ENCODE results near the gene CPSF2.

The CPSF2 gene

DNA sequence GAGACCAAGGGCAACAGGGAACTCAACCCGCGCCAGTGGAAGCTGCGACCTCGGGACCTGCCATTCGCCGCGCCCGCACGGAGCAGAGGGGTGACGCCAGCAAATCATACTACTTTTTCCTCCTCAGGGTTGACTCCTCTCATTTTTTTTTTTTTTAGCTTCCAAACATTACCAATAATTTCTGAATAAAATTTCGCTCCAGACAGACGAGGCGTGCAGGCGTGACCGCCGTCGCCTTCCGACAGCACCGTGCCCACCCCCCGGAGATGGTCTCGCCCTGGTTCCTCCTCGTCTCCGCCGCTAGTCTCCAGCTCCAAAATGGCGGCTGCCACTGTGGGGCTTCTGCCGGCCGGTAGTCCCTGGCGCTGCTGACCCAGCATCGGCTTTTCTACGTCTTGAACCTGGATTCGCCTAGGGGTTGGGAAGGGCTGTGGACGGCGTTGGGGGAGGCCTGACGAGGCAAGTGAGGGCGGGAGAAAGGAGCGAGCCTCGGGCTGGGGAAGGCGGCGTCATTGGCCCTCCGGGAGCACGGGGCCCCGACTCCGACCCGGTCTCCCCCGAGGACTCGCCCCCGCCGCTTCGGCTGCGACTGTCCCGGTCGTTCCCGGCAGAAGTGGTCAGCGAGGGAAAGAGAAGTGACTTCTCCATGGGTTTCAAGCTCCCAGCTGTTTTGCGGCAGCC, at the start of gene CPSF2, which contains the start of gene NDUFB1:
Gene CPSF2 (plus strand): TSS at position 300 of the 681 bp plus-strand sequence. CDS start 9,016 bp downstream, outside the sequence.
Gene NDUFB1 (minus strand): TSS at position 37 of the 681 bp plus-strand sequence. CDS start 4,069 bp downstream, outside the sequence.
- DNase-seq = peak; percentile 88

GRCh38 chr14:92074555-92074954, 47.2 kb upstream of the CPSF2 start:
- no peak for DNase-seq

GRCh38 chr14:92088494-92088893, 33.3 kb upstream of the CPSF2 start:
- no peak for DNase-seq

DNA sequence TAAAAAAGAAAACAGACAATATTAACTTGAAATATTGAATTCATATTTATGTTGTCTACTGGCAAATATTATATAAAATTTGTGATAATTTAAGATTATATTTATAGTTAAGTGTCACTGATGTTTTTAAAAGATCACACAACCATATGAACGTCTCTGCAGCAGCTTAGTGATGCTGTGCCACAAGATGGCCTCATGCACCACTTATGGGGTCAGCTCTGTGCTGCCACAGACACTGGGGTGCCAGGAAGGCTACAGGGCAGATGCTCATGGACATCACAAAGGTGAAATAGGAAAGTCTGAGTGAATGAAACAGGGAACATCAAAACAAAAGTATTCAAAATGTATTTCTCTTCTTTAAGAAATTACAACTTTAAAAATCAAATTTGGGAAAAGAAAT, 28.4 kb upstream of the CPSF2 start:
- no peak for DNase-seq

DNA sequence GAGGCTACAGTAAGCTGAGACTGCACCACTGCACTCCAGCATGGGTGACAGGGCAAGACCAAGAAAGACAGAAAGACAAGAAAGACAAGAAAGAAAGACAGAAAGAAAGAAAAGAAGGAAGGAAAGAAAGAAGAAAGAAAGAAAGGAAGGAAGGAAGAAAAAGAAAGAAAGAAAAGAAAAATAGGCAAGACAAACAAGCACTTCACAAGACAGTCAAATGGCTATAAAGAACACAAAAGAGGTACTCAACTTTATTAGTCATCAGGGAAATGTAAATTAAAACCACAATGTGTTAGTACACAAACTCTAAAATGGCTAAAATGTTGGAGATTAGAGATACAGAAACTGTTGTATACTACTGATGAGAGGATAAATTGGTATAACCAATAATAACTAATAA, 22.0 kb upstream of the CPSF2 start:
- DNase-seq = no peak

GRCh38 chr14:92103363-92103989, 18.3 kb upstream of the CPSF2 start:
- no peak for DNase-seq

DNA sequence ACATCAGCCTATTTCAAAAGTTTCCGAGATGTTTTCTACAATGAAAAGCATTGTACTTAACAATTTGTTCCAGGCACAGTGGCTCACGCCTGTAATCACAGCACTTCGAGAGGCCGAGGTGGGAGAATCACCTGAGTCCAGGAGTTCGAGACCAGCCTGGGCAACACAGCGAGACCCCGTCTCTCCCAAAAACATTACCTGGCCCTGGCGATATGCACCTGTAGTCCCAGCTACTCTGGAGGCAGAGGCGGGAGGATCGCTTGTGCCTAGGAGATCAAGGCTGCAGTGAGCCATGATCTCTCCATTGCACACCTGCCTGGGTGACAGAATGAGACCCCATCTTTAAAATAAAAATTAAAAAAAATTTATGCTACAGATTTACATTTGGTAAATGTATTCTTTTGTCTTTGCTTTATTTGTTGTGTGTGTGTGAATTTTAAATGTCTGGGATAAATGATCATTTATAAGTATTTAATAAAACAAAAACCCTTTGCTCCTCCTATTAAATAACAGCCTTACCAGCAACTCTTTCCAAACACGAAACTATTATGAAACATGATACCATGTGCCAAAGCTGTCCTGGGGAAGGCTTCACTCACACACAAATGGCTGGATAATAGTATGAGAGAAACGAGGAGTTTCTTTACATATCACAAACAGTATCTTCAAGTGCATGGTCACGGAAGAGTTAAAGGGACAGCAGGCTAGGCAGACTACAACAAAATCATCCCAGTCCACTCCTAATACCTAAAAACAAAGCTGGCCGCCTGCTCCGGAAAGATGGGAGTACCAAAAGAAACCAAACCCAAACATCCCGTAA, 16.5 kb upstream of the CPSF2 start:
- DNase-seq = no peak

GRCh38 chr14:92105893-92106142, 16.0 kb upstream of the CPSF2 start:
- DNase-seq = no peak

GRCh38 chr14:92106143-92106926, 15.4 kb upstream of the CPSF2 start, which contains the start of gene ATXN3:
ATXN3 (minus strand) TSS chr14:92106582; CDS start chr14:92106552, 30 bp downstream.
- peak; percentile 96 for DNase-seq

GRCh38 chr14:92108345-92109254, 13.2 kb upstream of the CPSF2 start:
- peak; percentile 78 for DNase-seq

- DNase-seq = no peak
Measured at GRCh38 chr14:92109490-92109889, 12.3 kb upstream of the CPSF2 start.

DNA sequence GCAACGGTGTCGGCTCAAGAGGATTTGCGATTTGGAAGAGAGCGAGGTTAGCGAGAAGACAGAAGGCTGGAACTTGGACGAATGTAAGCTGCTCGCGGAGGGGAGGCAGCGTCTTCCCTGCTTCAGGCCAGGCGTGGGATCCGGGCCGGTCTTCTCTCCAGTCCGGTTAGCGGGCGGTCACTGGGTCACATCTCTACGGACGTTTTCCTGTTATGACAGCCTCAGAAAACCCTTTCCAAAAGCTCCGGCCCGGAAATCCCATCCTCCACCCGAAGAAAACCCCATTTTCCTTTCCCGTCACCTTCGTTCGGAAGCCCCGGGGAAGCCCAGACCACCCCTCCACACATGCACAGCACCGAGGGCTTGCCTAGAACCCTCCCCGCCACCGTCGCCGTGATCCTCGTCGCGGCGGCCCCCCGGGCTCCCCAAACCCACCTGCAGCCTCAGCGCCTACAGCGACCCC, 531 bp upstream of the CPSF2 start:
- no peak for DNase-seq

GRCh38 chr14:92122351-92122677, 545 bp downstream of the CPSF2 start:
- no peak for DNase-seq

DNA sequence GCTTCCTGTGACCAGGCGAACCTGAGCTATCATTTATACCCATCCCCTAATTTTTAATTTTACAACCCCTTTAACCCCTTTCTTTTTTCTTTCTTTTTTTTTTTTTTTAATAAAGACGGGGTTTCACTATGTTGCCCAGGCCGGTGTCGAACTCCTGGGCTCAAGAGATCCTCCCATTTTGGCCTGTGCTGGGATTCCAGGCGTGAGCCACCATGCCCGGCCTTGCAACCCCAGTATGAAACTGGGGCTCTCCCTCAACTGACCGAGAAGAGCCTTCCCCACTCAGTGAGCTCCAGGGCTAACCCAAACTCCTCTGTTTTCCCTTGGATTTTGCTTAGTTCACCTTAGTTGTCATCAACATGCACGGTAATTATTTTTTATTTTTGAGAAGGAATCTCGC, 992 bp downstream of the CPSF2 start:
- no peak for DNase-seq

GRCh38 chr14:92134456-92134855, 12.7 kb downstream of the CPSF2 start:
- no peak for DNase-seq

DNA sequence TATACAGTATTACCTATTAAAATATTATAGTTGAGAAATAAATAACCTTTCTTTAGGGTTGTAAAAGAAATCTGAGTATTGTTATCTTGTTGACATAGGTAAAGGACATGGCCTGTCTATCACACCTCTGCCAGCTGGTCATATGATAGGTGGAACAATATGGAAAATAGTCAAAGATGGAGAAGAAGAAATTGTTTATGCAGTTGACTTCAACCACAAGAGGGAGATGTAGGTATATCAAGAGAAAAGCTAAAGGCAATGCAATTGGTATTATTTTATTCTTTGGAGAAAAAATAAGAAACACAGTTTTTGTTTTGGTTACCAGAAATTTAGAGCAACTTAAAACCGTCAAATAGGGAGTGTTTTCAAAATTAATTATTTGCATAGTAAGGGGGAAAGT, 13.5 kb downstream of the CPSF2 start:
- peak; percentile 49 for DNase-seq

DNA sequence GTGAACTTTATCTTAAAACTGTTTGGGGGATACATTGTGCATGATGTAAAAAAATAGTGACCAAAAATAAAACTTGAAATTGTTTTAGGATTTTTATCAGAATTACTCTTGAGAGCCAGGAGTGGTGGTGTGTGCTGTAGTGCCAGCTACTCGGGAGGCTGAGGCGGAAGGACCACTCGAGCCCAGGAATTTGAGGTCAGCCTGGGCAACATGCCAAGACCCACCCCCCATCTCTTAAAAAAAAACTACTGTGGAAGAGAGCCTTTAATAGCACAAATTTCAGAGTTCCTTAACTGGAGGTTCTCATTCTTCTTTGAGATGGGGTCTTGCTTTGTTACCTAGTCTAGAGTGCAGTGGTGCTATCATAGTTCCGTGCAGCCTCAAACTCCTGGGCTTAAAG, 21.5 kb downstream of the CPSF2 start:
- DNase-seq = no peak

DNA sequence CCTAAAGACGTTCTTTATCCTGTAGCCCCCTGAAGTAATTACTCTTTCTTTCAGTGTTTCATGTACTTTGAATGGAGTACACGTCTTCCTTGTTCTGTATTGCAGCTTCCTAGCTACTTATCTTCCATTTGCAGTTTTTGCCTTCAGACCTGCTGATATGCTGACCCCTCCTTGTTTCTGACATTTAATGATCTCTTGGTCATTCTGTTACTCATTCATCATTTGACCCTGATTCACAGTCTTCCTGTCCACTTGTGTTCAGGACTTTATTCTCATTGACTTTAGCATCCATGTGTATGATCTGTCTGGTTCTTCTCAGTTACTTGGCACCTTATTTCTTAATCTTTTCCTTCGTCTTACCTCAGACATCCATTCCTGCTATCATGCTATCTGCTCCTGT, 22.2 kb downstream of the CPSF2 start:
- DNase-seq = no peak

GRCh38 chr14:92144708-92145107, 22.9 kb downstream of the CPSF2 start:
- DNase-seq = no peak

GRCh38 chr14:92153581-92153980, 31.8 kb downstream of the CPSF2 start:
- DNase-seq = no peak

DNA sequence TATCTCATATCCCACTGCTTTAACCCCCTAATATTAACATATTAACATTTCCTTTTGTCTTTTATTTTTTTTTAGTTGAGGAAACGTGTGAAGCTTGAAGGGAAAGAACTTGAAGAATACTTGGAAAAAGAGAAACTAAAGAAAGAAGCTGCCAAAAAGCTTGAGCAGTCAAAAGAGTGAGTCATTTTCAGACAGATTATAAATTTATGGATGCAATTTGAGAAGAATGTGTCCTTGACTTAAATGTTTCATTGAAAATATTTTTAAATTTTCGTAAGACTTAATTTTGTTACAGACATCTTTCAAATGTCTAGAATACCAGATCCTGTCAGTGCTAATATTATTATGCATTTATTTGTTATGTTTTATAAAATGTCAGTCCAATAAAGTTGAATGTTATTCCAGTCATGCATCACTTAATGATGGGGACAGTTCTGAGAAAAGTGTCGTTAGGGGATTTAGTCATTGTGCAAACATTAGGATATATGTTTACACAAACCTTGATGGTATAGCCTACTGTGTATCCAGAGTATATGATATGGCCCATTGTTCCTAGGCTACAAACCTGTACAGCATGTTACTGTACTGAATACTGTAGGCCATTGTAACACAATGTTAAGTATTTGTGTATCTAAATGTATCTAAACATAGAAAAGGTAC, 32.6 kb downstream of the CPSF2 start:
- DNase-seq = no peak

GRCh38 chr14:92160619-92161018, 38.9 kb downstream of the CPSF2 start:
- DNase-seq = no peak

Measured in NCI-H526 treated with DMSO at 0.1 percent for 48 hours (cell line).